Endothelial cell of umbilical vein (primary cell): ENCODE results near the gene PLD2. TPM values are rescaled to one million over a fixed set of nuclear protein-coding genes. Genes with fewer than 3 reads are reported as not detected.

Experiments used
- BruUV-seq: library from RNA; stranded (reverse); fragments of 400-500 nt; replicated peaks from 2 replicates; lab custom pipeline; 2021; lab: Mats Ljungman, UMichigan
- CTCF ChIA-PET: fragments of 300-600, 350-600 bp; sonication (Branson Sonifier 250); formaldehyde crosslinking; loops from one replicate; lab custom pipeline; 2021; ENCODE audit warnings: antibody characterized with exemption, inconsistent platforms; lab: Charles Lee
- POLR2A ChIA-PET: fragments of 300-600, 350-600 bp; sonication (Branson Sonifier 250); formaldehyde crosslinking; loops from one replicate; lab custom pipeline; 2021; ENCODE audit warnings: antibody characterized with exemption, inconsistent platforms; lab: Charles Lee
- DNase-seq: peaks from one replicate; pipeline ENCODE4 v3.0.0-alpha.2; 2011; ENCODE audit warnings: low read depth, low spot score
- FAIRE-seq: peaks from 2 replicates; lab custom pipeline; 2011; peaks lifted over from hg19 to GRCh38; lab: Jason Lieb, UNC
- H2AFZ ChIP-seq: 2 replicates; pipeline ENCODE4 v1.6.0; 2012; ENCODE audit warnings: low read depth, low read length, control low read depth, inconsistent platforms
- H3K27ac ChIP-seq: 2 replicates; pipeline ENCODE4 v1.5.1; 2011; ENCODE audit warnings: low read depth, mild to moderate bottlenecking, control low read depth, low read length, moderate library complexity; ENCODE audit not compliant: insufficient read depth
- H3K27me3 ChIP-seq, 2 experiments: 2 replicates each; pipeline versions ENCODE4 v1.6.0 to v1.6.1; 2011; ENCODE audit warnings: low read length in 2 of 2, mixed read lengths in 1 of 2; ENCODE audit not compliant: control insufficient read depth in 2 of 2, insufficient read depth in 2 of 2
- H3K36me3 ChIP-seq, 2 experiments: 2 replicates in 1 of 2; 3 replicates in 1 of 2; pipeline ENCODE4 v1.5.1; 2011; ENCODE audit warnings: low read length in 2 of 2, mild to moderate bottlenecking in 1 of 2, moderate library complexity in 1 of 2; ENCODE audit not compliant: control insufficient read depth in 2 of 2, insufficient read depth in 2 of 2; ENCODE audit errors: extremely low read depth in 1 of 2
- H3K4me1 ChIP-seq: 3 replicates; pipeline ENCODE4 v1.5.1; 2011; ENCODE audit warnings: mild to moderate bottlenecking, low read length; ENCODE audit not compliant: control insufficient read depth, insufficient read depth; ENCODE audit errors: extremely low read depth
- H3K4me2 ChIP-seq: 2 replicates; pipeline ENCODE4 v1.6.1; 2011; ENCODE audit warnings: low read length, control low read depth, mixed read lengths; ENCODE audit not compliant: insufficient read depth
- H3K4me3 ChIP-seq, 3 experiments: fragments of 200-600 bp in 1 of 3; sonication (generic), shearing (Covaris generic) in 1 of 3; replicated peaks in 1 of 3; 2 replicates each; pipeline ENCODE4 v1.5.1; 2011 to 2016; ENCODE audit warnings: control low read depth in 3 of 3, low read length in 3 of 3, mild to moderate bottlenecking in 2 of 3, inconsistent platforms in 1 of 3, low read depth in 1 of 3, moderate library complexity in 1 of 3; ENCODE audit not compliant: insufficient read depth in 1 of 3
- H3K79me2 ChIP-seq: 2 replicates; pipeline ENCODE4 v1.6.0; 2012; ENCODE audit warnings: low read length, inconsistent platforms; ENCODE audit not compliant: control insufficient read depth, insufficient read depth
- H3K9ac ChIP-seq: replicated peaks from 2 replicates; pipeline ENCODE3; 2011; ENCODE audit warnings: low read length, control low read depth; ENCODE audit not compliant: insufficient read depth; ENCODE audit errors: extremely low read depth
- H3K9me1 ChIP-seq: replicated peaks from 3 replicates; pipeline ENCODE4 v1.6.0; 2011; ENCODE audit warnings: mild to moderate bottlenecking, low read length; ENCODE audit not compliant: control insufficient read depth, insufficient read depth; ENCODE audit errors: extremely low read depth
- H3K9me3 ChIP-seq: replicated peaks from 2 replicates; pipeline ENCODE4 v1.5.1; 2012; ENCODE audit warnings: low read length, inconsistent platforms; ENCODE audit not compliant: control insufficient read depth, insufficient read depth
- H4K20me1 ChIP-seq: replicated peaks from 2 replicates; pipeline ENCODE3; 2011; ENCODE audit warnings: mild to moderate bottlenecking, low read length; ENCODE audit not compliant: control insufficient read depth, insufficient read depth; ENCODE audit errors: extremely low read depth
- CTCF ChIP-seq, 2 donors: IDR thresholded peaks; 1 replicate in 1 of 2; 2 replicates in 1 of 2; pipeline ENCODE4 v1.5.1; 2011; ENCODE audit warnings: low read length in 2 of 2, mild to moderate bottlenecking in 2 of 2, moderate library complexity in 2 of 2, control low read depth in 1 of 2, inconsistent platforms in 1 of 2, low read depth in 1 of 2; ENCODE audit not compliant: insufficient read depth in 1 of 2; ENCODE audit errors: extremely low read depth in 1 of 2
- GATA2 ChIP-seq: IDR thresholded peaks from 2 replicates; pipeline ENCODE4 v1.7.0; 2011; ENCODE audit warnings: low read depth, mild to moderate bottlenecking, moderate library complexity, mixed read lengths, low read length; ENCODE audit not compliant: insufficient read length, insufficient read depth
- POLR2AphosphoS5 ChIP-seq: IDR thresholded peaks from 2 replicates; pipeline ENCODE4 v1.6.1; 2012; ENCODE audit warnings: low read depth, mild to moderate bottlenecking, control low read depth, low read length, moderate library complexity; ENCODE audit not compliant: insufficient read depth
- dilution Hi-C: fragments of 300-500 bp; cut with MboI; formaldehyde crosslinking; loops from one replicate; pipeline ENCODE4 v1.15.0; 2019; ENCODE audit warnings: low sequenced_read_pairs; ENCODE audit not compliant: extremely low pct_ligation_motif_present
- intact Hi-C: fragments of 100-400 bp; cut with micrococcal nuclease; formaldehyde crosslinking; loops from one replicate; pipeline ENCODE4 v1.10.0; 2022
- polyA plus RNA-seq, 4 experiments: library from polyadenylated mRNA; depleted of rRNA in 3 of 4; stranded (reverse) in 3 of 4; unstranded in 1 of 4; fragments of >200 nt; gene quantifications; 2 replicates each; pipeline versions ENCODE4 v1.2.1 to v1.2.3, GENCODE V29; 2011 to 2012; ENCODE audit warnings: missing spikeins in 1 of 4
- total RNA-seq: library from RNA; stranded (reverse); gene quantifications from 2 replicates; pipeline ENCODE4 v1.2.3, GENCODE V29; 2021

The PLD2 gene
- total and polyA plus RNA-seq, 2 donors (not counting 3 experiments of a cell fraction or from before 2014, with no cell fraction given): 52.3 to 54.7 TPM

DNA sequence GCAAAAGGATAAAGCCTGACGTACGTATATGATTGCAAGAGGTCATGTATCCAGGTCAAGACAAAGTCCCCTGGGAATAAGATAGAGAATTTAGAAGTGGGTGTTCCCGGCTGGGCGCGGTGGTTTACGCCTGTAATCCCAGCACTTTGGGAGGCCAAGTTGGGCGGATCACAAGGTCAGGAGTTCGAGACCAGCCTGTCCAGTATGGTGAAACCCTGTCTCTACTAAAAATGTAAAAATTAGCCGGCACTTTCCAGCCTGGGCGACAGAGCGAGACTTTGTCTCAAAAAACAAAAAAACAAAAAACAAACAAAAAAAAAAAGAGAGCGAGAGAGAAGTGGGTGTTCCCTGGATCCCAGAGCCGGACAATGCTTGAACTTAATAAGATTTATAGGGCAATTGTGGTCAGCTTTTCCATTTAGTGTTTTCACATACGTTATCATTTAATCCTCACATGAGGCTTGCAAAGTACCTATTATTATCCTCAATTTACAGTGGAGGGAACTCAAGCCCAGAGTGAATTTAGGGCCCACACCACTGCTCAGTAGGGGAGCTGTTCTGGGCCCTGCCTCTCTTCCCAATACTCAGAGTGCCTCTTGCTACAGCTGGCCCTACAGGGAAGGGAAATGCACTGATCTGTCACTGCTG, 18.7 kb upstream of the PLD2 start:
- no peak overlapping the region for H3K4me3 ChIP-seq
- CTCF ChIA-PET: interaction anchor here (1.0 to 5.9 kb wide), 12 partner anchors 8 to 116 kb away, joined by 3 to 65 read pairs (median 12); partner anchors contain the start of genes ARRB2, C17orf107, CHRNE and PLD2
- FAIRE-seq: no peak

More for the DNA sequence above, 18.7 kb upstream of the PLD2 start:
- Histone ChIP-seq H4K20me1 (no peaks in the 10 kb centered on the region), H3K4me2 (no peak overlapping the region), H3K9me1 (no peaks in the 10 kb centered on the region), H2AFZ (no peak overlapping the region), H3K27ac (no peak overlapping the region), H3K9ac (no peak overlapping the region), H3K4me1 (peaks cover 24% of the 10 kb centered on the region), H3K9me3 (no peaks in the 10 kb centered on the region), H3K79me2 (no peaks in the 10 kb centered on the region), H3K36me3 (no peaks in the 10 kb centered on the region), H3K27me3 (peaks cover 11 to 19% of the 10 kb centered on the region in 2 experiments)
- POLR2A ChIA-PET: no interaction called here
- intact Hi-C loops (loop anchor here (5.0 kb wide), 1 partner anchor 114 kb away; the partner anchor contains the start of gene CHRNE), dilution Hi-C loops (no loop called here)
- no TSS peak for BruUV-seq
- DNase-seq: no peak
- TF ChIP-seq GATA2 (no peak), CTCF (IDR thresholded peaks at IDR 0.05; ENCODE audit: extremely low read depth in 1 of 2, insufficient read depth in 1 of 2, low read depth in 1 of 2, low read length in 2 of 2) (no peak), POLR2AphosphoS5 (no peak)
